Endothelial cell of umbilical vein (primary cell): Measurements from ENCODE around the gene NKTR. TPM values are rescaled to one million over a fixed set of nuclear protein-coding genes. Genes with fewer than 3 reads are reported as not detected.

ENCODE experiments used
- BruUV-seq: library from RNA; stranded (reverse); fragments of 400-500 nt; replicated peaks from 2 replicates; lab custom pipeline; 2021; lab: Mats Ljungman, UMichigan
- CTCF ChIA-PET: fragments of 300-600, 350-600 bp; sonication (Branson Sonifier 250); formaldehyde crosslinking; loops from one replicate; lab custom pipeline; 2021; ENCODE audit warnings: antibody characterized with exemption, inconsistent platforms; lab: Charles Lee
- POLR2A ChIA-PET: fragments of 300-600, 350-600 bp; sonication (Branson Sonifier 250); formaldehyde crosslinking; loops from one replicate; lab custom pipeline; 2021; ENCODE audit warnings: antibody characterized with exemption, inconsistent platforms; lab: Charles Lee
- DNase-seq: peaks from one replicate; pipeline ENCODE4 v3.0.0-alpha.2; 2011; ENCODE audit warnings: low read depth, low spot score
- FAIRE-seq: peaks from 2 replicates; lab custom pipeline; 2011; peaks lifted over from hg19 to GRCh38; lab: Jason Lieb, UNC
- H2AFZ ChIP-seq: 2 replicates; pipeline ENCODE4 v1.6.0; 2012; ENCODE audit warnings: low read depth, low read length, control low read depth, inconsistent platforms
- H3K27ac ChIP-seq: 2 replicates; pipeline ENCODE4 v1.5.1; 2011; ENCODE audit warnings: low read depth, mild to moderate bottlenecking, control low read depth, low read length, moderate library complexity; ENCODE audit not compliant: insufficient read depth
- H3K27me3 ChIP-seq, 2 experiments: 2 replicates each; pipeline versions ENCODE4 v1.6.0 to v1.6.1; 2011; ENCODE audit warnings: low read length in 2 of 2, mixed read lengths in 1 of 2; ENCODE audit not compliant: control insufficient read depth in 2 of 2, insufficient read depth in 2 of 2
- H3K36me3 ChIP-seq, 2 experiments: 2 replicates in 1 of 2; 3 replicates in 1 of 2; pipeline ENCODE4 v1.5.1; 2011; ENCODE audit warnings: low read length in 2 of 2, mild to moderate bottlenecking in 1 of 2, moderate library complexity in 1 of 2; ENCODE audit not compliant: control insufficient read depth in 2 of 2, insufficient read depth in 2 of 2; ENCODE audit errors: extremely low read depth in 1 of 2
- H3K4me1 ChIP-seq: 3 replicates; pipeline ENCODE4 v1.5.1; 2011; ENCODE audit warnings: mild to moderate bottlenecking, low read length; ENCODE audit not compliant: control insufficient read depth, insufficient read depth; ENCODE audit errors: extremely low read depth
- H3K4me2 ChIP-seq: 2 replicates; pipeline ENCODE4 v1.6.1; 2011; ENCODE audit warnings: low read length, control low read depth, mixed read lengths; ENCODE audit not compliant: insufficient read depth
- H3K4me3 ChIP-seq, 3 experiments: fragments of 200-600 bp in 1 of 3; sonication (generic), shearing (Covaris generic) in 1 of 3; replicated peaks in 1 of 3; 2 replicates each; pipeline ENCODE4 v1.5.1; 2011 to 2016; ENCODE audit warnings: control low read depth in 3 of 3, low read length in 3 of 3, mild to moderate bottlenecking in 2 of 3, inconsistent platforms in 1 of 3, low read depth in 1 of 3, moderate library complexity in 1 of 3; ENCODE audit not compliant: insufficient read depth in 1 of 3
- H3K79me2 ChIP-seq: 2 replicates; pipeline ENCODE4 v1.6.0; 2012; ENCODE audit warnings: low read length, inconsistent platforms; ENCODE audit not compliant: control insufficient read depth, insufficient read depth
- H3K9ac ChIP-seq: replicated peaks from 2 replicates; pipeline ENCODE3; 2011; ENCODE audit warnings: low read length, control low read depth; ENCODE audit not compliant: insufficient read depth; ENCODE audit errors: extremely low read depth
- H3K9me1 ChIP-seq: replicated peaks from 3 replicates; pipeline ENCODE4 v1.6.0; 2011; ENCODE audit warnings: mild to moderate bottlenecking, low read length; ENCODE audit not compliant: control insufficient read depth, insufficient read depth; ENCODE audit errors: extremely low read depth
- H3K9me3 ChIP-seq: replicated peaks from 2 replicates; pipeline ENCODE4 v1.5.1; 2012; ENCODE audit warnings: low read length, inconsistent platforms; ENCODE audit not compliant: control insufficient read depth, insufficient read depth
- H4K20me1 ChIP-seq: replicated peaks from 2 replicates; pipeline ENCODE3; 2011; ENCODE audit warnings: mild to moderate bottlenecking, low read length; ENCODE audit not compliant: control insufficient read depth, insufficient read depth; ENCODE audit errors: extremely low read depth
- CTCF ChIP-seq, 2 donors: IDR thresholded peaks; 1 replicate in 1 of 2; 2 replicates in 1 of 2; pipeline ENCODE4 v1.5.1; 2011; ENCODE audit warnings: low read length in 2 of 2, mild to moderate bottlenecking in 2 of 2, moderate library complexity in 2 of 2, control low read depth in 1 of 2, inconsistent platforms in 1 of 2, low read depth in 1 of 2; ENCODE audit not compliant: insufficient read depth in 1 of 2; ENCODE audit errors: extremely low read depth in 1 of 2
- EZH2 ChIP-seq: IDR thresholded peaks from 2 replicates; pipeline ENCODE4 v1.6.1; 2012; ENCODE audit warnings: borderline replicate concordance, low read depth, mild to moderate bottlenecking, moderate library complexity, low read length, inconsistent platforms; ENCODE audit not compliant: severe bottlenecking
- FOS ChIP-seq: IDR thresholded peaks from 2 replicates; pipeline ENCODE4 v1.6.1; 2011; ENCODE audit warnings: mild to moderate bottlenecking, low read length, moderate library complexity, borderline replicate concordance; ENCODE audit not compliant: insufficient read depth
- GATA2 ChIP-seq: IDR thresholded peaks from 2 replicates; pipeline ENCODE4 v1.7.0; 2011; ENCODE audit warnings: low read depth, mild to moderate bottlenecking, moderate library complexity, mixed read lengths, low read length; ENCODE audit not compliant: insufficient read length, insufficient read depth
- JUN ChIP-seq: IDR thresholded peaks from 2 replicates; pipeline ENCODE4 v1.6.1; 2011; ENCODE audit warnings: borderline replicate concordance, low read depth; ENCODE audit not compliant: insufficient read length, insufficient read depth
- MAX ChIP-seq: IDR thresholded peaks from 2 replicates; pipeline ENCODE4 v1.6.1; 2011; ENCODE audit not compliant: insufficient read depth, insufficient read length
- MYC ChIP-seq: IDR thresholded peaks from one replicate; pipeline ENCODE4 v1.6.1; 2011; ENCODE audit warnings: mild to moderate bottlenecking, low read depth, low read length
- POLR2A ChIP-seq: IDR thresholded peaks from 2 replicates; pipeline ENCODE4 v1.6.1; 2012; ENCODE audit warnings: low read depth, mild to moderate bottlenecking, control low read depth, low read length
- POLR2AphosphoS5 ChIP-seq: IDR thresholded peaks from 2 replicates; pipeline ENCODE4 v1.6.1; 2012; ENCODE audit warnings: low read depth, mild to moderate bottlenecking, control low read depth, low read length, moderate library complexity; ENCODE audit not compliant: insufficient read depth
- dilution Hi-C: fragments of 300-500 bp; cut with MboI; formaldehyde crosslinking; loops from one replicate; pipeline ENCODE4 v1.15.0; 2019; ENCODE audit warnings: low sequenced_read_pairs; ENCODE audit not compliant: extremely low pct_ligation_motif_present
- intact Hi-C: fragments of 100-400 bp; cut with micrococcal nuclease; formaldehyde crosslinking; loops from one replicate; pipeline ENCODE4 v1.10.0; 2022
- polyA plus RNA-seq, 4 experiments: library from polyadenylated mRNA; depleted of rRNA in 3 of 4; stranded (reverse) in 3 of 4; unstranded in 1 of 4; fragments of >200 nt; gene quantifications; 2 replicates each; pipeline versions ENCODE4 v1.2.1 to v1.2.3, GENCODE V29; 2011 to 2012; ENCODE audit warnings: missing spikeins in 1 of 4
- total RNA-seq: library from RNA; stranded (reverse); gene quantifications from 2 replicates; pipeline ENCODE4 v1.2.3, GENCODE V29; 2021

Gene NKTR
- total and polyA plus RNA-seq, 2 donors (not counting 3 experiments of a cell fraction or from before 2014, with no cell fraction given) = 27.4 to 99.0 TPM

- dilution Hi-C loops (no loop called here), intact Hi-C loops (no loop called here)
- no peak for FAIRE-seq
- ChIA-PET POLR2A (no interaction called here), CTCF (no interaction called here)
- H3K4me1 ChIP-seq = no peaks in the 10 kb centered on the region
- no peak for TF ChIP-seq MAX
- no peak for TF ChIP-seq EZH2
- no peaks in the 10 kb centered on the region for H3K9me3 ChIP-seq
- H3K27me3 ChIP-seq = no peaks in the 10 kb centered on the region
- no peak overlapping the region for H3K4me2 ChIP-seq
- no peak overlapping the region for H3K4me3 ChIP-seq
- no TSS peak for BruUV-seq
- H4K20me1 ChIP-seq = no peaks in the 10 kb centered on the region
- H3K79me2 ChIP-seq = no peaks in the 10 kb centered on the region
- H3K9me1 ChIP-seq = no peaks in the 10 kb centered on the region
- no peak overlapping the region for H3K27ac ChIP-seq
- DNase-seq = no peak
- H3K36me3 ChIP-seq = no peaks in the 10 kb centered on the region
- H2AFZ ChIP-seq = no peak overlapping the region
- H3K9ac ChIP-seq = no peak overlapping the region
These were observed 91.6 kb downstream of the NKTR start for GRCh38 chr3:42691816-42692666.

- no peaks in the 10 kb centered on the region for H3K27me3 ChIP-seq
- FAIRE-seq = no peak
- H3K4me3 ChIP-seq = no peak overlapping the region
- intact Hi-C loops = no loop called here
- TF ChIP-seq MAX = no peak
- no peak for TF ChIP-seq EZH2
- no peak for TF ChIP-seq GATA2
- no peak for TF ChIP-seq POLR2AphosphoS5
- TF ChIP-seq JUN = no peak
- no peak for TF ChIP-seq POLR2A
- TF ChIP-seq CTCF (IDR thresholded peaks at IDR 0.05; ENCODE audit: extremely low read depth in 1 of 2, insufficient read depth in 1 of 2, low read depth in 1 of 2, low read length in 2 of 2) = no peak
- TF ChIP-seq MYC = no peak
- no peak for TF ChIP-seq FOS
- POLR2A ChIA-PET = no interaction called here
- CTCF ChIA-PET = no interaction called here
- no TSS peak for BruUV-seq
- no peak overlapping the region for H3K27ac ChIP-seq
- no peaks in the 10 kb centered on the region for H3K4me1 ChIP-seq
- dilution Hi-C loops = no loop called here
- H3K9me1 ChIP-seq = no peaks in the 10 kb centered on the region
- H2AFZ ChIP-seq = no peak overlapping the region
- H3K36me3 ChIP-seq = no peaks in the 10 kb centered on the region
- H4K20me1 ChIP-seq = no peaks in the 10 kb centered on the region
- DNase-seq = no peak
- no peak overlapping the region for H3K9ac ChIP-seq
- no peaks in the 10 kb centered on the region for H3K9me3 ChIP-seq
- no peaks in the 10 kb centered on the region for H3K79me2 ChIP-seq
- no peak overlapping the region for H3K4me2 ChIP-seq
These were observed 92.4 kb downstream of the NKTR start for GRCh38 chr3:42692667-42693529.
